HG02610 (cell line): ENCODE results near the gene MAD1L1.

Experiments
- ATAC-seq: cut with Tn5 transposase; IDR thresholded peaks from one replicate; pipeline ENCODE4 v1.9.1; 2021; ENCODE audit warnings: mild to moderate bottlenecking, moderate library complexity; ENCODE audit not compliant: unreplicated experiment

The MAD1L1 gene

DNA sequence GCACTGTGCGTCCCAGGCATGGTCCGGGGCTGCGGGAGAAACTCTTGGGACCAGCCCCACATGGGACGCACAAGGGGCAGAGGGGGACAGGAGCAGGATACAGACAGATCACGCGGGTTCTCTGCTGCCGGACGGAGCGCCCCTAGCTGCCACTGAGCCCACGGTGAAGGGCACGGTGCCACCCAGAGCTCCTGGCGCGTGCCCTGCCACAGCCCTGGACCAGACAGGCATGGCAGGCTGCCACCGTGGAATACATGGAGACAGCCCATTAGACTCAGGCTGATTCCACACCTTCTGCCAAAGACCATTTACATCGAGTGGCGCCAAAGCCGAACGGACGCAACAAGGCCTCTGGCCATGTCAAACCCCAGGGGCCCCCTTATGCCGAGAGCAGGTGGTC, 90.4 kb downstream of the MAD1L1 start:
- no peak for ATAC-seq

DNA sequence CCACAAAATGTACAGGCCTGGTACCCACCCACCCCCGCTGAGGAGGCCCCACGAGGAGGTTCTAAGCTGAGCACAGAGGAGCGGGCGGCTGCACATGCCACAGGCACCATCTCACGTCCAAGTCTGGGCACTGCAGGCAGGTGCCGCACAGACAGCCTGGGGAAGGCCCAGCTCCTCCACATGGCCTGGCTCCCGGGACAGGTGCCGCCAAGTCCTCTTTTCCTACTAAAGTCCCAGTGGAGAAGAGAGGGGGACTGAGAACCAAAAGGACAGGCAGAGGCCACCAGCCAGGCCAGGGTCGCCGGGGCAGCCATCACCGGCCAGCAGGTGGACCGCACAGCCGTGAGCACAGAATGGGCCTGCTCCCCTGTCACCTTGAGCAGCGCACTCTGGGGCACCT, 91.1 kb downstream of the MAD1L1 start:
- no peak for ATAC-seq

DNA sequence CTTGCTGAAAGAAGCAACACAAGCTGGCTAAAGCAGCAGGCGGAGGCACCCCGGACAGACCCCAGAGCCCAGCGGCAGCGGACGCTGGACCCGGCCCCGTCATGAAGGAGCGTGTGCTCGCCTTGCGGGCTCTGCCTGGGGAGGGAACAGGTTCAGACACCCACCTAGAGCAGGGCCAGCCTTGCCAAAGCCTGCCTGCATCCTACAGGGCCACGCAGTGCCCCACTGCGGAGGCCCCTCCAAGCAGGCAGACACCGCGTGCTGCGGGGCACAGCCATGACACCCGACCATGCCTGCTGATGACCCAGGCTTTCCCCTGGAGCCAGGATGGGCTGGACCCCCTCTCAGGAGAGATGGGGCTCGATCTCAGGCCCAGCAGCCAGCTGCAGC, 91.7 kb downstream of the MAD1L1 start:
- ATAC-seq, result no peak

DNA sequence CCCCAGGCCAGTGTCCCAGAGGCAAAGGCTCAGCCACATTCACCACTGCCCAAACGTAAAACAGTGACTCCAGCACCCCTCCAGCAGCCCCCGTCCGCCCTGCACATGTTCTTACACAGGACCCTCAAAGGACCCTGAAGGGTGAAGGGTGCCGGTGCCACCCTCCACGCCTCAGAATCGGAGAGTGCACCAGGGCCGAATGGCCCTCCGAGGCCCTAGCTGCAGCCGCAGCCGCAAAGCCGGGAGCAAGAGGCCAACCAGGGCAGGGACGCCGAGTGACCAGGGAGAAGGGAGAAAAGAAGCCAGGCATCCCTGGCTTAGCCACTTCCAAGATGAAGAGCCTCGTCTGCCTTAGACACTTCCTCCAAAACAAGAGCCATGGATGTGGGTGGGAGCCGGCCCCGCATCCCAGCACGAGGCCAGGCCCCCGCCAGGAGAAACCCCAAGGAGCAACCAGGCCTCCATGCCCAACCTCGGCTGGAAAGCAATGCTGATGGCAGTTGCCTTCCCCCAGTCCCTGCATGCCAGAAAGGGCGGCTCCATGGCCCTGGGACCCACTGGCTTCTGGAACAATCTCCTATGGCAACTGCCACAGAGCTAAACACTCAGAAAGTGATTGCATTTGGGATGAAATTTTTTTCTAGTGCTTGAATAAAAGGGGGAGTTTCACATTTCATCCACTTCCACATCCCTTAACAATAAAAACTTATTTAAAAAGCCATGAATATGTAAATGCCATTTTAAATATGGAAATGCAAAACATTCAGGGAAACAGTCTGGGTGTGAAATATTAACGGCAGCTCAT, 92.3 kb downstream of the MAD1L1 start:
- no peak for ATAC-seq

DNA sequence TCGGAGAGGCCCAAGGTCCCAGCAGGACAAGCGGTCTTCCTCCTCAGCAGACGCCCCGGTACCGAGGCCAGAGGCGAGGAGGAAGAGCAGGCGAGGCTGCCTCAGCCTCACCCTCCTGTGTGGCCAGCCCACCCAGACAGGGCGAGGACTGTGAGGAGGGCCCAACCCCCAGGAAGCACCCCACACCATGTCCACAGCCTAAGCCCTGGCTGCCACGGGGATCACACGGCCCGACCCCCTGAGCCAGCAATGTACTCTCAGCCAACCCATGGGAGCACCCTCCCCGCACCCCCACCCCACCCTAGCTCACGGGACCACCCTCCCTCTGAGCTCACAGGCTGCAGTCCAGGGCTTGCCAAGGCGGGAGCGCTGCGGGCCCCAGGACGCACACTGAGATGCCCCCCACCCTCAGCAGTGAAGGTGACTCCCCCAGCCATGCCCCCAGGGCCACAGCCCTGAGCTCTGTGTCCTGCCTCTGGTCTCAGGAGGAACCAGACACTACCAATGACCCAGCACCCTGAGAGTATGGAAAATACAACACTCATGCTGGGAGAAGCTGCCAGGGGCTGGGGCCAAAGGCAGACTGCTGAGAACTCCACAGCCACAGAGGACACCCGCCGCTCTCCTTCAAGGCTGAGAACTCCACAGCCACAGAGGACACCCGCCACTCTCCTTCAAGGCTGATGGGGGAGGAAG, 93.6 kb downstream of the MAD1L1 start:
- no peak for ATAC-seq

DNA sequence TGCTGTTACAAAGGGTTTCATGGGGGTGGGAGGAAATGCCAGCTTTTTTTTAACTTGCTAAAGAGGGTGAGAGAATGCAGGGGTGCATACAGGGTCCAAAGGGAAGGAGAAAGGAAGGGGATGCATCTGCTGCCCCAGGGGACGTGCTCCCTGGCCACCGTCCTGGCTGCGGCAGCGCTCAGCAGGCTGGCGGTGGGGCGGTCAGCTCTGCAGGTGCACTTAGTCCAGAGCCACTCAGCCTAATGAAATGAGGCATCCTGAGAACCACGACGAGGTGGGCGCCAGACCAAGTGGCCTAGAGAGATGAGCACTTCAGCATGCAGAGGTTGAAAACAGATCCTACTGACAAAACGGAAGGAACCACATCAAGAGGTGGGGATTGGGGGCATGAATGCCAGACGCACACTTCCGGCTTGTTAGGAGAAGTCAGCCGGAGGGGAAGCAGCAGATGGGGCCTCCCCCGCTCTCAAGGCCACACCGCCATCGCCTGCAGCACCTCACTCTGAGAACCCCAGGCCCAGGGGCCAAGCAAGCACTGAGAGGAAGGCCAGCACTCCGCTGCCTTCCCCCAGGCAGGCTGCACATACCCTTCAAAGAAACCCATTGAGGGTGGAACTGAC, 94.5 kb downstream of the MAD1L1 start:
- ATAC-seq, result peak; percentile 55

DNA sequence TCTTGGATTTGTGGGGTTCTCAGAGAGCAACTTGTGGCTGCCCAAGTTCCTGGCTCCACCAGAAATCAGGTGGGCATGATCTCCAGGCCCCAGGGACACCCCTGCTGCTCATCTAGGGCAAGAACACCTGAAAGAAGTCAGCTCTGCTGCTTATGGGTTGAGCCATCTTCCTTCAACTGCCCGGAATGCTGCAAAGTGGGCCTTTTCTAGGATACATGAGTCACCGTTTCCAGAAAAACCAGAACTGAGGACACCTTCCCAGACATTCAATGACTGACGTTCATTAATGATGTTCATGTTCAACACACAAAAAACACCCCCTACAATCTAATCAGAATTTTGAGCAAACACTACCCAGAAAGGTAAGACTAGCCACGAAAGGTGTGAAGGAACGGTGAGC, 98.0 kb downstream of the MAD1L1 start:
- ATAC-seq, result no peak

DNA sequence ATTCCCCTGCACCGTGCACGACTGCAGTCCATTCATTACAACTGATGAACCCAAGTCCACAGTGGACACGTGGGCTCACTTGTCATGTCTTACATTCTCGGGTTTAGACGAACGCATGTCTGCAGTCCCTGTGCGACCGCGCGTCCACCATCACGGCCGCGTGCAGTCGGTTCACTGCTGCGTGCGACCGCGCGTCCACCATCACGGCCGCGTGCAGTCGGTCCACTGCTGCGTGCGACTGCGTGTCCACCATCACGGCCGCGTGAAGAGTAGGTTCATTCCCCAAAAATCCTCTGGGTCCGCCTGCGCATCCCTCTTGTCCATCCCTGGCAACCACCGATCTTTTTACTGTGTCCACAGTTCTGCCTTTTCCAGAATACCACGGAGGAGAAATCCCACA, 100.5 kb downstream of the MAD1L1 start:
- no peak for ATAC-seq

DNA sequence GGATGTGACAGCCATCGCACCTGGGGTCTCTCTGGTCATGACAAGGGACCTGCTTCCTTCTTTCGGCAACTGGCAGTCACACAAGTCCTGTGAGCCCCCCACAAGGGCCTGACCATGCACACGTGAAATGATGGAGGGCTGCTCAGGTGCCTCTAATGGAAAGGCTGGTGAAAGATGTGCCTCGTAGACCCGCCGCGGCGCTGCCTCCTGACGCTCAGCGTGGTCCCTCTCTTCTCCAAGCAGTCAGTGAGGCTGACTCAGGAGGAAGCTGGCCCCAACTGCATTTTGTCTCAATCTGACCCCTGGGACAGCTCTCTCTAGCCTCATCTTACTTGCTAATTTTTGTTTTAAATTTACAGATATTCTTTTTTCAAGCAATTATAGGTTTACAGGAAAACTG, 100.9 kb downstream of the MAD1L1 start:
- no peak for ATAC-seq

DNA sequence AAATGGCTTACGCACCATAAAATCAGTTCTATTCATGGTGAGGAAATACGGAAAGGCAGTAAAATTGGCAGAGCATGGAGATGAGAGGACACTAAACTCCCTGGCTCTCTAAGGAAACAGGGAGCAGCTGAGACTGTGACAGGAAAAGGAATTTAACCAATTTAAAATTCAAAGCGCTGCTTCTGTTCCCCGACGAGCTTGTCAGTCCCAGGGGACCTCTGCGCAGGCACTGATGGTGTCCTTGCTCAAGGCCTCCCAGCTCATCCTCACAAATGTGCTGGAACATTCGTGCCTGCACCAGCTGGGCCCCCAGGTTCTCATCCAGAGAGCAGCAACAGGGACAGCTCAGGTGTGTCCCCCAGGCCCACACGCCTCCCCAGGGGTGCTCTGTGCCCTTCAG, 101.4 kb downstream of the MAD1L1 start:
- no peak for ATAC-seq

DNA sequence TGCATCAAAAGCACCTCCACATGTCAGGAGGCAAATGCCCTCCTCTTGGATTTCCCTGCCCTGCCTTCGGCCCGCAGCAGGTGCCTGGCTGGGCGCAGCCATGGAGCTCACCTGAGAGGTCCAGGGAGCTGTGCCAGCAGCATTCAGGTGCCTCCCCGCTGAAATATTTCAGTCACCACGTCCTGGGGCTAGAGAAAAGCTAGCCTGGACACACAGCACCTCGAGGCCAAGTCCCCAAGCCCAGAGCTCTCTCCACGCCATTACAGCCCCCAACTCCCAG, 102.7 kb downstream of the MAD1L1 start:
- no peak for ATAC-seq

DNA sequence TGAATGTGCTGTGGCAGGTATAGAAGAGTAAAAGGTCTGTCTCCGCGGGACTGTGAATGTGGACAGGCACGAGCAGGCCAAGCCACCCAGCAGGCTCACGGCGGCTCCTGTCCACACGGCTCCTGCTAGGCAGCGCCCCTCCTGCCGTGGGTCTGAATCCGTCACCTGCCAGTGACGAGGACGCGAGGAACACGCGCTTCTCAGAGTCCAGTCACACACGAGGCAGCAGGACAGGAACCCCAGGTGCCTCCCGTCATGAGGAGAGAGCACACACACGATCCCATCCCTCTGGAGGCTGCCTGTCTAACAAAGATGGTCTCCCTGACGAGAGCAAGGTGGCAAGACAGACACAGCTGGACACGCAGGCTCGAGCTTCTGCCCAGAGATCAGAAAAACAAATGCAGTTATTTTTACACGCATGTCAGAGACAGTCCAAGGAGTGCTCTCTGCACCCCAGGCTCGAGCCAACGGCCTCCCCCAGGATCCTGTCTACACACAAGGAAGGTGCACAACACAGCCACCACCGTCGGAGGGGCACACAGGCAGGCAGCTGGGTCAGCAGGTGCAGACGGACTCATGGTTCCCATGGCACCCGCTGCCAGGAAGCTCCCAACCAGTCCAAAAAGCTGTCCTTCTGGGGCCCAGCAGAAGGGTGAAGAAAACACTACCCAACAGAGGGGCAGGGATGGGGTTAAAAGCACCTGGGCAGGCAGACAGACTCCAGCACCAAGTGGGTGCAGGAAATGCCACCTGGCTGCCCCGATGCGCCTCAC, 103.2 kb downstream of the MAD1L1 start:
- ATAC-seq, result no peak

DNA sequence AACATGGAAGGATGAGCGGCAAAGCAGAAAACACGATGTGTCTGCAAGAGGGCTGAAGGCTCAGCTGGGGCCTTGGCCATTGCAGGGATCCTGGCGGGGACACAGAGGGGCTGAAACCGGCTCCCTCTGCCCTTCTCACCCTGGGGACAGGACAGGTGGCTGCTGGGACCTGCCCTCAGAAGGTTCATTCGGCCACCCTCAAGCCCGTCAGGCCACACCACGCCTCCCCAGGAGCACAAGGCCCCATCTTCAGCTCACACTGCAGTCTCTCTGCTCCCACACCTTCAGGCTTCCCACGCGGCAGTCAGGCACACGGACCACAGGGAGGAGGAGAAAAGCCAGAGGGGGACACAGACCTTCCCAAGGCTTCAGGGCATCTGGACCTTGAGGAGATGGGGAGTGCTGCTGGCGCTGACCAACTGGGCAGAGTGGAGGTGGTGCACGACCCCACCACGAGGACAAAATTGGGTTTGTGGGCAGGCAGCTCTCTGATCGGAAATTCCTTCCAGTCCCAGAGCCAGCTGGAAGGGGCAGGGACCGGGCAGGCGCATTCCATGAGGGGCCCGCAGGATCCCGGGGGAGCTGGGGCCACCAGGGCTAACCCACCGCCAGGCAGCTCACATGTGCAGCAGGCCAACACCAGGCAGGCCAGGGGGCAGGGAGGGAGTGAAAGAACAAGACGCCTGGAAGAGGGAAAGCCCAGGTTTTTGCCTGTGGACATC, 104.0 kb downstream of the MAD1L1 start:
- no peak for ATAC-seq

DNA sequence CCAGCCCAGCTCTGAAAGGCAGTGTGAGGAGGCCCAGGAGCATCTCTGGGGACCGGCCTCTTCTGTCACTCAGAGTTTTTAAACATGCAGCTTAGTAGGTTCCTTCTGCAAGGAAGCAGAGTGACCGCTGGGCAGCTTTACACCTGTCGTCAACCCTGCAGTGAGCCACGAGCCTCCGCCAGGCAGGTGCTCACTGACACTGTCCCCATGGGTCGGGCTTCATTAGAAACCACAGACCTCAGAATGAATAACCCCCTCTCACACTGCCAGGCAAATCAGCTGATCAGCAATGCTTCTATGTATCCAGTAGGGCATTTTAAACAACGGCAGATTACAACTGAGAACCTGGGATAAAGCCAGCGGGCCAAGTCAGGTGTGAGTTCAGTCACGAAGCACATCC, 106.1 kb downstream of the MAD1L1 start:
- ATAC-seq, result no peak

DNA sequence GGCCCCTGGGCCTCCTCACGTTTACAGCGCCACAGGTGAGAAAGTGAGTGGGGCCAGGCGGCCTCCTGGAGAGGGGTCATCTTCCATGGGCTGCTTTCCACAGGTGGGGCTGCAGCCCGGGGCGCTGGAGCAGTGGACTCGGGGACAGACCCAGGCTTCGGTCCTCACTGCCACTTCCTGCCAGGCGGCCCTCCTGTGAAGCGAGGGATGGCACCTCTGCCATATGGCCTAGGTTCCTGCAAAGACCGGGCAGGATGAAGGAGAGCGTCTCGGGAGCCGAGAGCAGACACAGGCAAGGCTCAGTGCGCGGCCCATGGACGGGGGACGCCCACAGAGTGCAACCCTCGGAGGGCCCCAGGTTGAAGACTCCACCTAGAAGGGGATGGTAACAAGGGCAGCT, 106.8 kb downstream of the MAD1L1 start:
- no peak for ATAC-seq

DNA sequence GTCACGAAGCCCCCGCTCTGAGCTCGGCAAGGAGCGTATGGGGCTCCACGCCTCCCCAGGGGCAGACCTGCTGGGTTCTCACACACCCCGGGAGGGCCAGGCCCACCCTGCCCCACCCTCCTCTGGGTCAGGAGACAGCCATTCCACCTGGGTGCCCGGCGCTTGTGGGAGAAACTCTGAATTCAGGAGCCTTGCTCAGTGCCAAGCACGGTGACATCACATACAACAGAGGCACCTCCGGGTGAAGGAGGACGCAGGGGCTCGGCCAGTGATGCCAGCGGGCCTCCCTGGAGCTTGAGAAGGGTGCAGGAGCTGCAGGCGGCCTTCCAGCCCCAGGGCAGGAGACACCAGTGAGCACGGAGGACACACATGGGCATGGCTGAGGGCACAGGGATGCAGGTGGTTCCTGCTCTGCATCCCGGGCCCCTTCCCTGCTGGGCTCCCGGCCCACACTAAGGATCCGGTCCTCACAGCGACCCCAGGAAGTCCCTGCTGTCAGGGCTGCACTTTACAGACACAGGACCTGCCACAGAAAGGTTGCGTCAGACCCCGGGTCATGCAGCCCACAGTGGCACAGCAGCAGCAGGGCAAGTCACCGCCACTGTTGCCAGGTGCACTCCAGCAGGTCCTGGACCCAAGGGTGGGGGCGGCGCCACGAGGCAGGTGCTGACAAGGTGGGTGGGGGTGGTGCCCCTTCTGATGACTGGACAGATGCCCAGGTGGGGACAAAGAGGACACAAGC, 108.0 kb downstream of the MAD1L1 start:
- no peak for ATAC-seq

DNA sequence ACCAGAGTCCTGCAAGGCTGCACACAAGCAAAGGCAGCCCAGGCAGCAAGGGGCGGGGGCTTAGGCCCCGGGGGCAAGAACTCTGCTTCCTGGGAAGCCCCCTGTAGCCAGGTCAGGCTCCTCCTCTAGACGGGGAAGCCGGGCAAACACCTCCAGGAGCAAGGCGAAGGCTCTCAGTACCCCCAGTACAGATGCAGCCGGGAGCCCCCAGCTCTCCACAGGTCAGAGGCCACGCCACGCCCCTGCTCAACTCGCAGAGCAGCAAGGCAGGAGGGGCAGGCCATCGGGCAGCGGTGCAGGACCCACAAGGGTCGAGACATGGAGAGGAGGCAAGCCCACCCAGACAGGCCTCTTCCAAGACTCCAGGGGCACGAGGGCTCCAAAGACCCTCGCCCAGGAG, 108.8 kb downstream of the MAD1L1 start:
- ATAC-seq, result no peak

DNA sequence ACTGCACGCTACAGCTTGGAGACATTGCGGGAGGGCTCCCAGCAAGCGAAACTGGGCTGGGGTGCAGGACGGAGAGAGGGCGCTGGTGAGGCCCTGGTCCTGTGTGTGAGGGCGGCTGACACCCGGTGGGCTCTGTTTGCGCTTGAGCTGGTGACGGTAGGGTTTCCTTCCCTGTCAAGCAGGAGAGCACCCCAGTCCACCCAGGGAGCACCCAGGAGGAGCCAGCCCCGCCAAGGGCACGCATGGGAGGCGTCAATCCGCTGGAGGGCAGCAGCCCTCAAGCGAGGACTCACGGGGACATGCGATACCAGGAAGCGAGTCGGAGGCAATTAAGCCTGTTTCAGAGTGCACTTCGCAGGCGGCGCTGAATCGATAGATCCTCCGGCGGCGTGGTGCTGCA, 109.4 kb downstream of the MAD1L1 start:
- ATAC-seq, result no peak

DNA sequence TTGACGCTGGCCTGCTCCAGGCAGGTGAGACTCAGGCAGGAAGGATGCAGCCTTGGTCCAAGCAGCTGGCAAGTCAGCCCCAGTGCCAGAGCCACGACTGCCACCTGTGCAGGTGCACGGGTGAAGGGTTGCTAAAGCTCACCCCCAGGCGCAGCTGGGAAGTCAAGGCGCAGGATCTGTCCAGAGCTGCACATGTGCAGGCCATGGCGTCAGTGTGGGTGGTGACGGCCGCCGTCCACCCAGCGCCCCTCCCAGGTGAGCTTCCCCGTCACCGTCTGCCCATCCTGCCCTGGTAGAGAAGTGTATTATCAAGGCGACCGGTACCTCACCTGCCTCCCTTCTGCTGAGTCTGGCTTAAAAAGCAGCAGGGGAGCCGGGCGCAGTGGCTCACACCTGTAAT, 110.1 kb downstream of the MAD1L1 start:
- no peak for ATAC-seq
